ENCODE measurements around the gene FILIP1L.

GRCh38 chr3:100100425-100100824, 13.9 kb downstream of the FILIP1L start:
- TF ChIP-seq CTCF (IDR thresholded peaks at IDR 0.05; ENCODE audit: control extremely low read depth in 1 of 3, insufficient read depth in 1 of 3, low read depth in 1 of 3, low read length in 3 of 3) (no peak), TCF12 (IDR thresholded peaks at IDR 0.05; ENCODE audit: low read depth, low read length) (no peak), TAF1 (IDR thresholded peaks at IDR 0.05; ENCODE audit: low read depth, low read length) (no peak), YY1 (IDR thresholded peaks at IDR 0.05; ENCODE audit: low read depth, low read length) (no peak), CTBP2 (IDR thresholded peaks at IDR 0.05; ENCODE audit: borderline replicate concordance, insufficient read depth, insufficient read length, low read length) (no peak), EP300 (IDR thresholded peaks at IDR 0.05; ENCODE audit: borderline replicate concordance in 1 of 2, low read depth in 2 of 2, low read length in 2 of 2) (no peak), EZH2 (IDR thresholded peaks at IDR 0.05; ENCODE audit: low read depth, low read length, severe bottlenecking) (no peak)

Measured in H1 (cell line).